NB4 (cell line): Measurements from ENCODE around the gene POFUT2.

Source experiments
- TF ChIP-seq, protein P1 (sequence below): IDR thresholded peaks from one replicate; pipeline ENCODE4 v1.5.1; 2012; ENCODE audit warnings: low read depth, low read length
- TF ChIP-seq, protein P2 (sequence below): IDR thresholded peaks from 2 replicates; pipeline ENCODE4 v1.6.1; 2011; ENCODE audit warnings: low read depth, low read length

DNA sequence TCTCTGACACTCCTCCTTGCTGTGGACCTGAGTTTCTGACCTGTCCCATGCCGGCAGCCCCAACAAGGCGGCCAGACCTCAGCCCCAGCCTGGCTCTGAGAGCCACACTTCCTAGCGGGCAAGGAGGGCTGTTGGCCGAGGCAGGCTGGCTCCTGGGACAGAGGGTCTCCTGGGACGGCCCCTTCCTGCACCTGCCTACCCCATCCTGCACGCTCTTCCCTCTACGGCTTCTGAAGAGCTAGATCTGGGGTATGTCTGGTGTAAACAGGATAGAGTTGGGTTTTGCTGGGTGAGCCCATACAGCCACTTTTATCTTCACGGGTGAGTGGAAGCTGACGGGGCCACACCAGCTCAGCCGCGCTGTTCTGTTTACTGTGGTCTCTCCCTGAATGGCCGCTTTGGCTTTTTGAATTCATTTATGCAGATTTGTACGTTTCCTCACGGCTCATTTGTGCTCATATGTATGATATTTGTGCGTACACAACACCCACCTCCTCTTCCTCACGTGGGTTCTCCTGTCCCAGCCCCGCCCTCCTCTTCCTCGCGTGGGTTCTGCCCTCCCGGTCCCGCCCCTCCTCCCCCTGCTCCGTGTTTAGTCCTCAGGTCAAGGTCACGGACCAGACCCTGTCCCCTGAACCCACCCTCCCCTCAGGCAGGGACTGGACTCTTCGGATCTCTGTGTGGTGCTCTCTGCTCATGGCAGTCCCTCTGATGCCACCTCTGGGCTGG, 34.7 kb upstream of the POFUT2 start:
- TF ChIP-seq, protein P1, sequence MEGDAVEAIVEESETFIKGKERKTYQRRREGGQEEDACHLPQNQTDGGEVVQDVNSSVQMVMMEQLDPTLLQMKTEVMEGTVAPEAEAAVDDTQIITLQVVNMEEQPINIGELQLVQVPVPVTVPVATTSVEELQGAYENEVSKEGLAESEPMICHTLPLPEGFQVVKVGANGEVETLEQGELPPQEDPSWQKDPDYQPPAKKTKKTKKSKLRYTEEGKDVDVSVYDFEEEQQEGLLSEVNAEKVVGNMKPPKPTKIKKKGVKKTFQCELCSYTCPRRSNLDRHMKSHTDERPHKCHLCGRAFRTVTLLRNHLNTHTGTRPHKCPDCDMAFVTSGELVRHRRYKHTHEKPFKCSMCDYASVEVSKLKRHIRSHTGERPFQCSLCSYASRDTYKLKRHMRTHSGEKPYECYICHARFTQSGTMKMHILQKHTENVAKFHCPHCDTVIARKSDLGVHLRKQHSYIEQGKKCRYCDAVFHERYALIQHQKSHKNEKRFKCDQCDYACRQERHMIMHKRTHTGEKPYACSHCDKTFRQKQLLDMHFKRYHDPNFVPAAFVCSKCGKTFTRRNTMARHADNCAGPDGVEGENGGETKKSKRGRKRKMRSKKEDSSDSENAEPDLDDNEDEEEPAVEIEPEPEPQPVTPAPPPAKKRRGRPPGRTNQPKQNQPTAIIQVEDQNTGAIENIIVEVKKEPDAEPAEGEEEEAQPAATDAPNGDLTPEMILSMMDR, result no peak
- TF ChIP-seq, protein P2, sequence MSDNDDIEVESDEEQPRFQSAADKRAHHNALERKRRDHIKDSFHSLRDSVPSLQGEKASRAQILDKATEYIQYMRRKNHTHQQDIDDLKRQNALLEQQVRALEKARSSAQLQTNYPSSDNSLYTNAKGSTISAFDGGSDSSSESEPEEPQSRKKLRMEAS, result no peak
